ENCODE measurements around the gene KAT6B.
"Not testable (repeated sequence)": the region's sequence is repeated elsewhere in the genome, so short reads cannot be mapped to it uniquely, and the experiment has no call there.

The KAT6B gene

GRCh38 chr10:74893329-74893728 lies 66.9 kb downstream of the KAT6B start:
- not testable (repeated sequence) for DNase-seq

DNA sequence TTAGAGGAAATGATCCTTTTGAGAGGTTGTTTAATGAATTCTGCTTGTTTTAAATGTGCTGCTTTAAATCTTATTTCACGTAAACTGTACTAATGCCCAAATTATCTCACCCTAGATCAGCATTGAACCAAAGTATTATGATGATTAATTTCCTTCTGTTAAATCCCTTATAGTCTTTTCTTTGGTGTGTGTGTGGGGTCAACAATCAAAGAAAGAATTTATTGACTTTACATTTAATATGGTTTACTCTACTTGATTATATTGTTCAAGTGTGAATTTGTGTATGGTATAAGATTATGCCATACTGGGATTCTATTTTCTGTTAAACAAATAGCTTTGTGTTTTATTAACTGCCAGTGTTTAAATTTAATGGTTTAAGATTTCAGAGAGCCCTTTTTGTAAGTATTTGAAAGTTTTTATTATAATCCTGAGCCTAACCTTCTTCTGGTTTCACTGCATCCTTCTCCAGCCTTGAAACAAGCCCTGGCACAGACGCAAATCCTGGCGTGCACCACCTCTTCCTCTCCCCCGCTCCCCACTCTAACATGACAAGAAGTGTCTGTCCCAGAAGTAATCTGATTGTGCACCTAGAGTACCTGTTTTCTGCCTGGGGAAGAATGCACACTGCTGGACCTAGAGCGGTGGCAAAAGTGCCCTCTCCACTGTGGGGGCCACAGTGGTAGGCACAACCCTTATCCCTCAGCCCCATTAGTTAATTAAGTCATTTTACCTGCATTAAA lies 70.6 kb downstream of the KAT6B start:
- DNase-seq = no peak

- DNase-seq = no peak
Observed at GRCh38 chr10:74898201-74898976, 72.0 kb downstream of the KAT6B start.

DNA sequence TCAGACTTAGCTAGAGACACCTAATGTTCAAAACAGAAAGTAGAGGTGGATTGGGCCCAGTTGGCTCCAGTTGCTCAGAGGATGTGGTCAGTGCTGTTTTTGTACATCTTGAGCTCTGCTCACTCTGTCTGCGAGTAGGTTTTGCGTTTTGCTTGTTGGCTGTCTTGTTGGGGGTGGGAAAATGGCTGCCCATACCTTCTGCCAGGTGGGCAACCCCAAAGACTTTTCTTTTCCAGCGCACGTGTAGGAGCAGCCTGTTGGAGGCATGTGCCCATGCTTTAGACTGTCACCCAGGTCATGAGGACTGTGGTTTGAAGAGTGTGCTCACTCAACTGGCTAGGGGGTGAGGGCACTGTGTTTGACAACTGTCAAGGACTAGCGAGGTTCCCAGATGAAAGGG lies 73.9 kb downstream of the KAT6B start:
- no peak for DNase-seq

GRCh38 chr10:74901301-74901700 lies 74.9 kb downstream of the KAT6B start:
- DNase-seq = no peak

- no peak for DNase-seq
Observed at GRCh38 chr10:74901867-74902450, 75.6 kb downstream of the KAT6B start.

DNA sequence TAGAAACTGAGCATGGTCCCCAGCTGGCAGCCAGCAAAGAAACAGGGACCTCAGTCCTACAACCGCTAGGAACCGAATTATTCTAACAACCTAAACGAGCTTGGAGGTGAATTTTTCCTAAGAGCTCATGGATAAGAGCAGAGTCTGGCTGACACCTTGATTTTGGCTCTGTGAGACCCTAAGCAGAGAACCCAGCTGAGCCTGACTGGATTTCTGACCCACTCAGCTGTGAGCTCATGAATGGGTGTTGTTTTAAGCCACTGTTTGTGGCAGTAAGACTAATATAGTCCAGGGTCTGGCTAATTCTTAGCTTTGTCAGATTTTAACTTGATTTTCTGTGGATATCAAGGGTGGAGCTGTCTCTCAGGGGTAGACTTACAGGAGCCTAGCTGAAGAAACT lies 77.1 kb downstream of the KAT6B start:
- DNase-seq = no peak

DNA sequence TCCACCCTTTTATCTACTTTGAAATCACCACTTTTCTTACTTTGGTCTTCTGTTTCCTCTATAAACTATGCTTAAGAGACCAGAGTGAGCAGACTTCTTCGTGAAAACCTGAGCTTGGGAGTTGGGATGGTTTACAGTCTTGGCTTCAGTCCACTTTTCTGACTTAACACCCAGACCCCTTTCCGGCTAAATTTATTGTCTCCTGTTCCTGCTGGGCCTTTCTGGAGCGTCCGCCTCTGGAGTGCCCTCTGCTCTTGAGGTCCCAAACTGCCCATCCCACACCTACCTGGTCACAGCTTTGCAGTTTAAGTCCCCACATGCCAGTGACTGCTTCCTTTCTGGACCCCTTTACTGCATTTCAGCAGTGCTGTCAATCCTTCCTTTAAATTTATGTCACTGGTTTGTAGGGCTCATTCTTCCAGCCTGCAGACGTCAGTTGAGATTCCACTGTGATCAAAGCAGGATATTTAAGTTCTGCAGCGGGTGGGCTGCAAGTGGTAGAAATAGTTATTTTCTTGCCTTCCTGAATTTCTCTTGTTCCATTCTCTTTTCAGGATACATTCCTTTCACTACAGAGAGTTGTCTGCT lies 80.3 kb downstream of the KAT6B start:
- DNase-seq = no peak

- DNase-seq = no peak
Observed at GRCh38 chr10:74909670-74910069, 83.3 kb downstream of the KAT6B start.

- no peak for DNase-seq
Observed at GRCh38 chr10:74910241-74910975, 84.0 kb downstream of the KAT6B start.

GRCh38 chr10:74910976-74911350 lies 84.6 kb downstream of the KAT6B start:
- no peak for DNase-seq

- no peak for DNase-seq
Observed at GRCh38 chr10:74912182-74912581, 85.8 kb downstream of the KAT6B start.

DNA sequence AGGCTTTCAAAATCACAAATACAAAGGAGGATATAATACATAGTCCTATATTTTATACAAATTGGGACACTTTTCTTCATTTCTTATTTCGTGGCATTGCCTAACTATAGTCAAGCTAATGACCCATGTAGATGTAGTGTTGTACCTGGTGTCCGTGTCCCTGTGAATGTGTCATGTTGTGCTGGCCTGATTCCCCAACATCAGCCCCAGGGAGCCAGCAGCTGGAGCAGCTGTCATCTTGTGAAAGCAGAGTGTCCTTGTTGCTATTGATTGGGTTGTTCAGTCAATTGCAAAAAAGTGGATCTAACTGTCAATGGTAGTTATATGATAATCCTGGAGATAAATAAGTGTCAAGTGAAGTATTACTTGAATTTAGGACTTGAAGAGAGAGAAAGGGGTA lies 86.3 kb downstream of the KAT6B start:
- no peak for DNase-seq

DNA sequence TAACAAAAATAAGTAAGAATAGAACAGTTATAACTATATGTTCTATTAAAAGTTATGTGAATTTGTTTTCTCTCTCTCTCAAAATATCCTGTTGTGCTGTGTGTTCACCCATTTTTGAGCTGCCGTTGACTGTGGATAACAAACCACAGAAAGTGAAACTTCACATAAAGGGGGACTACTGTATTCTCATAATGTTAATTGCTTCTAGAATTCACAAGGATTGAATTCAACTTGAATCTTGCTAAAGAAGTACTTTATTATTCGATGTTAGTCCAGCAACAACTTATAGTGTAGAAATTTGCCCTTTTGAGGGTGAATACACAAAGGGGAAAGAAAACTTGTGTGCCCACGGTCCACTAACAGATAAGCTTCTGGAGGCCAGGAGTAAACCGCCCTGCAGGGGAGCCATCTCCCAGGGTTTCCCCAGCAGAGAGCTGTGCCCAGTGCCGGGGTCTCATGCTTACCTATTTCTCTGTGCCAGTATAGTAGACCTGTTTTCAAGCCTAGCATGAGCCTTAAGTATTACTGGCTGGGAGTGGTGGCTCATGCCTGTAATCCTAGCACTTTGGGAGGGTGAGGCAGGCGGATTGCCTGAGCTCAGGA lies 87.1 kb downstream of the KAT6B start:
- no peak for DNase-seq

DNA sequence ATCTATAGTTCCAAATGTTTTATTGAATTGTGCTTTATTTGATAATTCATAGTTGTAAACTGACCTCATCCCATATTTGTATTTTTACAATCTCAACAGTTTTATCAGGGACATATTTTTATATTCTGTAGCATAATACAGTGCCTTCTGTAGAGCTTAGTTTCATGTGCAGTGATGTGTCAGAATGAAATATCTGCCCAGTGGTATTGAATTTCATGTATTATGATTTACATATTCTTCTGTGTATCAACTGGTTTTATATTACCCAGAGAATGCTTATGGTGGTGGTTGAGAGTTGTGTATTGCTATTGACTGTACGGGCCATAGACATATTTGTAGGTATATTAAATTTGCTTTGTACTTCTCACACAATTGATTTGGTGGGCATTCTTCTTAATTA lies 89.9 kb downstream of the KAT6B start:
- DNase-seq = no peak

DNA sequence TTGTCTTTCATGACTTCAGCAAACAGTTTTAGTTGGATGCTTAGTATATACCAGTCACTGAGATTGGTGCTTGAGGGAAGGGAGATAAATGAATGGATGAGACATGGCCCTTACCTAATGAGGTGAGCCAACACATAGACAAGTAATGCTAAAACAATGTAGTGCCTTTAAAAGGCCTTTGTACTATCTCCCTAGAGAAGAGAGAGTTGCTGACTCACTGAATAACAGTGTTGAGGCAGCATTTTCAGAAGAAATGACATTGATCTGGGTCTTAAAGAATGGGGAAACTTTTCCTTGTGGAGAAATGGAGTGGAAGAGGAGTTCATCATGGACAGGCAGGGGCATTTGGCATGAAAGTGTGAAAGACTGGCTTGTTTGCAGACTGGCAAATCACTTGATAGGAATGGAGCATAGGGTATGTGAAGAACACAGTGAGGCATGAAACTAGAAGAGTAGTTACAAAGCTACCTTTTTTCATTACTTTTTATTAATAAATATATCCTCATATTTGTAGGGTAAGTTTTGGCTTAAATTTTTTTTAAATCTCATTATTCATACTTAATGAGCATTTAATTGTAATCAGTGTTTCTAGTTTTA lies 91.2 kb downstream of the KAT6B start:
- no peak for DNase-seq

DNA sequence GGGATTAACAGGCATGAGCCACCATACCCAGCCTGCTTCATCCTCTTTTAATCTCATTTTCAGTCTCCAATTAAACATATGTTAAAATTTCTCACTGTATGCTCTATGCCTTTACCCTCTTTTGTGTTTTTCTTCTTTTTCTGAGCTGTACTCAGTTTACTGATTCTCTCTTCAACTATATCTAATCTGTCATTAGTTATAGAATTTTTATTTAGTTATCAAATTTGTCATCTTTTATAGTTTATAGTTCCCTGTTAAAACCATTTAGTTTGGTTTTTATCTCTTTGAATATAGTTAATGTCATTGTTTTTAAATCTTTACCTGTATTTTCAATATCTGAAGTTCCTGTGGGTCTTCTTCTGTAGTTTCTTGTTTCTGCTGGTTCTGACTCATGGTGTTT lies 93.3 kb downstream of the KAT6B start:
- DNase-seq = no peak

GRCh38 chr10:74921070-74921469 lies 94.7 kb downstream of the KAT6B start:
- DNase-seq = not testable (repeated sequence)

- no peak for DNase-seq
Observed at GRCh38 chr10:74921744-74922143, 95.3 kb downstream of the KAT6B start.

- DNase-seq = no peak
Observed at GRCh38 chr10:74922921-74923320, 96.5 kb downstream of the KAT6B start.

DNA sequence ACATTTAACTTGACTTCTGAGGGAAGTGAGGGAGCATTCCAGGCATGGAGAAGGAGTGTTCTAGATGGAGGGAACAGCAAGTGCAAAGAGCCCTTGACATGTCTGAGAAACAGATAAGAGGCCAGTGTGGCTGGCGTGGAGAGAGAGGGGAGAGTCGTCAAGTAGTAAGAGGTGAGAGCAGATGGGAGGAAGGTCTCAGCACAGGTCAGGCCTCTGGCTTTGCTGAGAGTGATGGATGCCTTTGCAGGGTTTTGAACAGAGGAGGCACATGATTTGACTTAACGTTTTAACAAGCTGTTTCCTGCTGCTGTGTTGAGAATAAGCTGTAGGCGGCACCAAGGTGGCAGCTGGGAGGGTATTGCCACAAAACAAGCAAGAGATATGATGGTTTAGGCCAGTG lies 97.2 kb downstream of the KAT6B start:
- no peak for DNase-seq
